ENCODE results near the gene BRAT1.

Gene BRAT1

DNA sequence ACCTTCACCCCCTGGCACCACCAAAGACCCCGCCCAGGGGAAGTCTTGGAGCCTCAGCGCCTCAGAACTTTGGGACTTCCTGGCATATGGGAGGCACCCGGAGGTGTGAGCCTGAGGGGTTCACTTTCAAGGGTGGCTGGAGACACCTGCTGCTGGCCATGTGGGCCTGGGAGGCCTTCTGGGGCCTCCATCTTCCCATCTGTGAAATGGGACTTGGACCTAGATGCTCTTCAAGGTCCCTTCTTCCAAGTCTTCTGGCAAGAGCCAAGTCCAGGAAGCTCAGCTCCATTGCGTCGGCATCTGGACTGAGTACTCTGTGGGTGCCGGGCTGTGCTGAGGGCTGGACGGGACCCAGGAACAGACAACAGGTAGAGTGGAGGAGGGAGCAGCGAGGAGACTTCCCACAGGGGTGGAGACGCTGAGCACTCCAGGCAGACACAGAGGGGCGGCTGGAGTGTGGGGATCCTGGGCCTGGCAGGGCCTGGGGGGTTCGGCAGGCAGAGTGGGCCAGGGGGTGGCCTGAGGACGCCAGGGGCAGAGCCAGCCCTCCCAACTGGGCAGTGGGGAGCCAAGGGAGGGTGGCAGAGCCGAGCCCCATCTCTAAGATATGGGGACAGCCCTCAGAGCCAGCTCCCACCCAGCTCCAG, 45.1 kb downstream of the BRAT1 start:
- no peak for DNase-seq

DNA sequence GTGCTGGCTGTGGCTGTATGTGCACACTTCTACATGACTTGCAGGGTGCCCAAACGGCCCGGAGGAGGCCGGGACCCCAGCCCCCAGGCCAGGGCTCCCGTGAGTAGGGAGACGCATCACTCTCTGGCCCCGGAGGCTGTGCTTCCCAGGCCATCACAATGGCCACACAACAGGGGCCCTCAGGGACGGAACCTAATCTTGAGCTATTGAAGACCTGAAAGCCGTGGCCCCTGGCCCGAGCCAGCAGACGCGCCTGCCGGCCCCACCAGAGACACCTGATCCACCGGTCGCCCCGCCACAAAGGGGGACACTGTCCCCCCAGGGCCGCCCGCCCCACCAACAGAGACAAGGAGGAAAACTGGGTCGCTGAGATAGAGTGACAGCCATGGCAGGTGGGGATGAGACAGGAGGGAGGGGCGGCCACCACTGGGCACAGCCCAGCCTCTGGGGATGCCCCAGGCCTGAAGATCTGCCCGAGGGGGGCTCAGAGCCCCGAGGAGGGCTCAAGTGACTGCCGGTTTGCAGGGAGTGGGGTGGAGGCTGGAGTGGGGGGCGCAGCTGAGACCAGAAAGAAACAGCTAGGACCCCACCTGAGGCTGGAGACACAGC, 45.9 kb downstream of the BRAT1 start:
- DNase-seq, result no peak

DNA sequence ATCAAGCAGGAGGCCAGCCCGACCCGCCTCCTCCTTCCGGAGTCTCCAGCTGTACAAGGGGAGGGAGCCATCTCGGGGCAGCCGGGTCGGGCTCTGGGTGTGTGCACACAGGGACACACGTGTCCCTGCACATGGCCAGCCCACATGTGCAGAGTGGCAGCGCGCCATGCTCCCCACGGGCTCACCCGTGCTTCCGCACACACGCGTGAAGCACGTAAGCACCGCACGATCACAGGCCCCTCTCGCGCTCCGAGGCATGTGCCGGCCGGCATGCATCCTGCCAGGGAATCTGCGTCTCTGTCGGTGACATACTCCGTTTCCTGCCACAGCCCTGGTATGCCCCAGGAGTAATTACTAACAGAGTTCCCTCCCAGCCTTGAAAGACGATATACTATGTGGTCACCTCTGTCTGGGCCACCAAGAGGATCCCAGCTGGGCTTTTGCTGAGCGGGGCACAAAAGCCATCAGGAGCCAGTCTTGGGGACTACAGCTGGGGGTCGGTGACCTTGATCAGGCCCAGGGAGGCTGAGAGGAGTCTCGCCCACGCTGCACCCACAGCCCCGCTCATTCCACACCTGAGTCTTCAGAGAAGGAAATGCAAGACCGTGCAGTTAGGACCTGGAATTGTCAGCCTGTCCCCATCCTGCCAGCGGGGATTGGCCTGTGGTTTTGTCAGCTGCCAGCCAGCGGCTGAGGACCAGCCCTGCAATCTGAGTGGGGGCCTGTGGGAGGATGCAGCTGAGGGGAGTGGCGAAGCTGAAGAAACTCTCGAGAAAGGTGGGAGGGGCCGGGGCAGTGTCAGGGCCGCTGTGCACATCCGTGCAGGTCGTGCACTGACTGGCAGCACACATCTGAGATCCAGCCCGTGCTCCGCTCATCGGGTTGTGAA, 46.8 kb downstream of the BRAT1 start:
- peak in 1 of 2 donors; percentile 54 for DNase-seq

DNA sequence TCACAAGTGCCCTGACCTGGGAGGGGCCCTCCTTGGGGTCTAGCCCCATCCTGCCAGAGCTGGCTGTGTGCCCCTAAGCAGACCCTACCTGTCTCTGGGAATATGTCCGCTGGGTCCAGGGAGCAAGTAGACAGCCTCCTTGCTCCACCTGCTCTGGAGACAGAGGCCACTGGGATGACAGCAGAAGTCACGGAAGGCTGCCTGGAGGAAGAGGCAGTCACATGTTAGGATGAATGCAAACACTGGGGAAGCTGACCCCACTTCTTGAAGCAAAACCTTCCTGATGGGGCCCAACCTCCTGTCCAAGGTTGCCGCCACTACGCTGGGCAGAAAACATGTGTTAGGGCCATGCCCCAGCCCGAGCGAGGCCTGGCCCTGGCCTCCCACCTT, 47.4 kb downstream of the BRAT1 start:
- DNase-seq, result no peak

GRCh38 chr7:2507208-2507916, 48.0 kb downstream of the BRAT1 start:
- DNase-seq, result no peak

GRCh38 chr7:2505401-2505800, 49.9 kb downstream of the BRAT1 start:
- no peak for DNase-seq

DNA sequence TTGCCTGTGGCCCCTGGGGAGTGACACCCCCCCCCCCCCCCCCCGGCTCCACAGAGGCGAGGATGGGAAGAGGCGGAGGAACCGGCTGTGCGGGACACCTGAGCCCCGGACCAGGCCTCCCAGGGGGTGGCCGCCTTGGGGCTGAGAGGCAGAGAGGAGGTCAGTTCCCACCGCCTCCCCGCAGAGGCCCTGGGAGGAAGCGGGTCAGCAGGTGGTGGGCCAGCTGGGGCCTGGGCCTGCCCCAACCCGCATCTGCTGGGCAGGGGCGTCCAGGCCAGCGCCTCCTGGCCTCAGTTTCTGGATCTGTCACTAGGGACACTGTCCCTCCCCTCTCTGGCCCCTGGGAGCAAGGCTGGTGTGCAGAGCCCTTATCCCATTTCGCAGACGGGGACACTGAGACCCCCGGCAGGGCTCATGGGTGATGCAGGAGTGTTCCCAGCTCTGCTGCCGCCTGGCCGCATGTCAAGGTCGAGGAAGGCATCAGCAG, 50.4 kb downstream of the BRAT1 start:
- DNase-seq, result no peak

GRCh38 chr7:2504128-2504888, 51.0 kb downstream of the BRAT1 start:
- DNase-seq, result no peak

GRCh38 chr7:2503056-2503941, 52.0 kb downstream of the BRAT1 start:
- DNase-seq, result no peak

GRCh38 chr7:2502647-2502966, 52.7 kb downstream of the BRAT1 start:
- DNase-seq, result no peak

DNA sequence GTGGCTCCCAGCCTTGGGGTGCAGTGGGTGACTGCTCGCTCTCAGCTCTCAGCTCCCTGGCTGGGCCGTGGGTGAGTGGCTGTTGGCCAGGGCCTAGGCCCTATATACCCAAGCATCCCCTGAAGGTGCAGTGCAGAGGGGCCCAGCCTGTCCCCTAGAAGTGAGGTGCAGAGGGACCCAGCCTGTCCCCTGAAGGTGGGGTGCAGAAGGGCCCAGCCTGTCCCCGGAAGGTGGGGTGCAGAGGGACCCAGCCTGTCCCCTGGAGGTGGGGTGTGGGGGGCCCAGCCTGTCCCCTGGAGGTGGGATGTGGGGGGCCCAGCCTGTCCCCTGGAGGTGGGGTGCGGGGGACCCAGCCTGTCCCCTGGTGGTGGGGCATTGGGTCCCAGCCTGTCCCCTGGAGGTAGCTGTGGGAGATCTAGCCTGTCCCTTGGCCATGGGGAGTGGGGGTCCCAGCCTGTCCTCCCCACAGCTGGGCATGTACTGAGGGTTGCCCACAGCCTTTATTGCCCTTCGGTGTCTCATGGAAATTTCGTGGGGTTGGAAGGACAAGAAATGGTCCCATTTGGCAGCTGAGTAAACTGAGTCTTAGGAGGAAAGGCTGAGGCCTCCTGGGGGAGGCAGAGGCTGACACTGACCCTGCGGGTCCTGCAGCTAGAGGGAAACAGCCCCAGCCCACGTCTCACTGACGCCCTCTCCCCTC, 53.2 kb downstream of the BRAT1 start:
- no peak for DNase-seq

- DNase-seq, result no peak
Observed at GRCh38 chr7:2500701-2501100, 54.6 kb downstream of the BRAT1 start.

- no peak for DNase-seq
Observed at GRCh38 chr7:2499719-2500430, 55.4 kb downstream of the BRAT1 start.

DNA sequence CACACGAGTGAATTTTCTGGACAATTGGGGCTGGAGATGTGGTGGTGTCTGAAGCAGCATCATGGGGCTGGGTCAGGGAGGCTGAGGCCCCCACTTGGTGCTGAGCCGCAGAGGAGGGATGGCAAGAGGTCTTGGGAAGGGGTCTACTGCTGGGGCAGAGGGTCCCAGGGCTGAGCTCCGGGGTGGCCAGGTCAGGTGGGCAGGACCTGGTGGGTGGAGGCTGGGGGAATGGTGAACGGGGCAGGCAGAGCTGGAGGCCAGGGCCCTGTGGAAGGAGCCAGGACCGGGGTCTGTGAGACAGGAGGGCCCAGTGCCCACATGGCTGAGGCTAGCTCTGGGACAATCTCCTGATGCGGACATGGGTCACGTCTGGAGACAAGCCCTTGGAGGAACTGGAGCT, 56.1 kb downstream of the BRAT1 start:
- DNase-seq, result no peak

GRCh38 chr7:2498708-2499107, 56.6 kb downstream of the BRAT1 start:
- no peak for DNase-seq

GRCh38 chr7:2497500-2498336, 57.6 kb downstream of the BRAT1 start:
- no peak for DNase-seq

DNA sequence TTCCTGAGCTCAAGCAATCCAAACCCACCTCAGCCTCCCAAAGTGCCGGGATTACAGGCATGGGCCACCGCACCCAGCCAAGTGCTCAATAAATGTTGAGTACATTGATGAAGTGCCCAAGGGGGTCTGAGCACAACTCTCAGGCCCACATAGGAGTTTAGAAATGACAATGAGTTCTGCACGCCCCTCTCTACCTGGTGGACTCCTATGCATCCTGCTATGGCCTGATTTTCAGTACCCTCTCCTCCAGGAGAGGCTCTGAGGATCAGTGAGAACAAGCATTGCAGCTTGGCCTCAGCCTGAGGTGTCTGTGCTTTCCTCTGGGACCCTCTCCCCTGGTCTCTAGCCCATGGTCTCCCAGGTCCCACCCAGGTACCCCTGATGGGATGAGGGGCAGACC, 58.3 kb downstream of the BRAT1 start:
- no peak for DNase-seq

- DNase-seq, result no peak
Observed at GRCh38 chr7:2496375-2496774, 58.9 kb downstream of the BRAT1 start.

Data from stimulated activated CD4-positive, alpha-beta T cell treated with anti-CD3 and anti-CD28 coated beads, Interleukin-2, amount 100 ng/mL, for 48 hours (primary cell).